PFSK-1 (cell line): ENCODE measurements around the gene LSM14A.
A peak's percentile ranks its signal among the peaks of the same experiment; 100 is the strongest.

Experiments used
- FOXP2 ChIP-seq: optimal IDR thresholded peaks from 2 replicates; pipeline ENCODE3; 2011; ENCODE audit warnings: borderline replicate concordance, control low read depth, inconsistent platforms; ENCODE audit not compliant: insufficient read depth; ENCODE audit errors: extremely low read length, extremely low read depth
- POLR2AphosphoS5 ChIP-seq: IDR thresholded peaks from 2 replicates; pipeline ENCODE4 v1.6.1; 2012; ENCODE audit warnings: low read depth, mild to moderate bottlenecking, control low read depth, low read length, moderate library complexity
- REST ChIP-seq, 2 experiments: IDR thresholded peaks; 2 replicates each; pipeline versions ENCODE4 v1.6.1 to v1.8.0; 2011 to 2012; ENCODE audit warnings: low read depth in 2 of 2, low read length in 2 of 2, control low read depth in 1 of 2, inconsistent platforms in 1 of 2, mild to moderate bottlenecking in 1 of 2, moderate library complexity in 1 of 2; ENCODE audit not compliant: insufficient read depth in 1 of 2
- SIN3A ChIP-seq: IDR thresholded peaks from 2 replicates; pipeline ENCODE4 v1.6.1; 2012; ENCODE audit warnings: mild to moderate bottlenecking, low read length, moderate library complexity, borderline replicate concordance; ENCODE audit not compliant: insufficient read depth
- TAF1 ChIP-seq: IDR thresholded peaks from 2 replicates; pipeline ENCODE4 v1.6.1; 2012; ENCODE audit warnings: low read length, control low read depth, borderline replicate concordance; ENCODE audit not compliant: insufficient read depth

LSM14A gene

GRCh38 chr19:34131100-34131499, 41.2 kb upstream of the LSM14A start:
- TF ChIP-seq POLR2AphosphoS5 (no peak), FOXP2 (no peak)

- TF ChIP-seq POLR2AphosphoS5 (peak; percentile 98), TAF1 (peak; percentile 45; the same call in 1 of the 2 replicates), SIN3A (no peak), REST (IDR thresholded peaks at IDR 0.05; ENCODE audit: insufficient read depth in 1 of 2, low read depth in 2 of 2, low read length in 2 of 2) (no peak), FOXP2 (no peak)
Observed at GRCh38 chr19:34134190-34135053, 37.9 kb upstream of the LSM14A start.

GRCh38 chr19:34135054-34135800, 37.1 kb upstream of the LSM14A start:
- no peak for TF ChIP-seq FOXP2
- no peak for TF ChIP-seq SIN3A
- TF ChIP-seq REST (IDR thresholded peaks at IDR 0.05; ENCODE audit: insufficient read depth in 1 of 2, low read depth in 2 of 2, low read length in 2 of 2), result no peak
- TF ChIP-seq POLR2AphosphoS5, result no peak

- TF ChIP-seq POLR2AphosphoS5, result no peak
Observed at GRCh38 chr19:34135821-34136611, 36.3 kb upstream of the LSM14A start.

- TF ChIP-seq REST (IDR thresholded peaks at IDR 0.05; ENCODE audit: insufficient read depth in 1 of 2, low read depth in 2 of 2, low read length in 2 of 2) (no peak), POLR2AphosphoS5 (no peak), TAF1 (no peak), SIN3A (no peak), FOXP2 (no peak)
Observed at GRCh38 chr19:34141025-34141424, 31.3 kb upstream of the LSM14A start.

- no peak for TF ChIP-seq SIN3A
- TF ChIP-seq TAF1, result no peak
- TF ChIP-seq POLR2AphosphoS5, result no peak
- no peak for TF ChIP-seq REST (IDR thresholded peaks at IDR 0.05; ENCODE audit: insufficient read depth in 1 of 2, low read depth in 2 of 2, low read length in 2 of 2)
Observed at GRCh38 chr19:34142440-34142839, 29.9 kb upstream of the LSM14A start.
